DND-41 (cell line): ENCODE measurements around the gene MAGI3.

Experiments used
- CTCF ChIP-seq: IDR thresholded peaks from 2 replicates; pipeline ENCODE4 v1.5.1; 2012; ENCODE audit warnings: borderline replicate concordance, low read length, moderate library complexity, mild to moderate bottlenecking; ENCODE audit not compliant: poor library complexity, severe bottlenecking; ENCODE audit errors: extremely low read depth
- EZH2 ChIP-seq: IDR thresholded peaks from 3 replicates; pipeline ENCODE4 v1.6.1; 2012; ENCODE audit warnings: borderline replicate concordance, low read depth, mild to moderate bottlenecking, moderate library complexity, low read length, inconsistent platforms; ENCODE audit not compliant: severe bottlenecking

DNA sequence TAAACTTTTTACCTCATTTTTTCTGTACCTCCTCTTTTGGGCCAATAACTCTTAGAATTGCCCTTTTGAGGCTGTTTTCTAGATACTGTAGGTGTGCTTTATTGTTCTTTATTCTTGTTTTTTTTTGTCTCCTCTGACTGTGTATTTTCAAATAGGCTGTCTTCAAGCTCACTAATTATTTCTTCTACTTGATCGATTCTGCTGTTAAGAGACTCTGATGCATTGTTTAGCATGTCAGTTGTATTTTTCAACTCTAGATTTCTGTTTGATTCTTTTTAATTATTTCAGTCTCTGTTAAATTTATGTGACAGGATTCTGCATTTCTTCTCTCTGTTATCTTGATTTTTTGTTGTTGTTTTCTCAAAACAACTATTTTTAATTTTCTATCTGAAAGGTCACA, 238.7 kb downstream of the MAGI3 start:
- TF ChIP-seq EZH2 = no peak
- no peak for TF ChIP-seq CTCF
